Inflammatory macrophage (primary cell): ENCODE data around the gene XRN1.
A peak's percentile ranks its signal among the peaks of the same experiment; 100 is the strongest.
"Not testable (repeated sequence)": the region's sequence is repeated elsewhere in the genome, so short reads cannot be mapped to it uniquely, and the experiment has no call there.

Experiments used
- DNase-seq, 2 donors: peaks; one replicate each; pipeline ENCODE4 v3.0.0-alpha.2; 2020 to 2022
- total RNA-seq, 18 experiments: gene quantifications; one replicate each; lab custom pipeline; 2026; ENCODE audit warnings: mixed read lengths in 6 of 18, inconsistent platforms in 2 of 18; lab: John Stamatoyannopoulos, UW

XRN1 gene, protein sequence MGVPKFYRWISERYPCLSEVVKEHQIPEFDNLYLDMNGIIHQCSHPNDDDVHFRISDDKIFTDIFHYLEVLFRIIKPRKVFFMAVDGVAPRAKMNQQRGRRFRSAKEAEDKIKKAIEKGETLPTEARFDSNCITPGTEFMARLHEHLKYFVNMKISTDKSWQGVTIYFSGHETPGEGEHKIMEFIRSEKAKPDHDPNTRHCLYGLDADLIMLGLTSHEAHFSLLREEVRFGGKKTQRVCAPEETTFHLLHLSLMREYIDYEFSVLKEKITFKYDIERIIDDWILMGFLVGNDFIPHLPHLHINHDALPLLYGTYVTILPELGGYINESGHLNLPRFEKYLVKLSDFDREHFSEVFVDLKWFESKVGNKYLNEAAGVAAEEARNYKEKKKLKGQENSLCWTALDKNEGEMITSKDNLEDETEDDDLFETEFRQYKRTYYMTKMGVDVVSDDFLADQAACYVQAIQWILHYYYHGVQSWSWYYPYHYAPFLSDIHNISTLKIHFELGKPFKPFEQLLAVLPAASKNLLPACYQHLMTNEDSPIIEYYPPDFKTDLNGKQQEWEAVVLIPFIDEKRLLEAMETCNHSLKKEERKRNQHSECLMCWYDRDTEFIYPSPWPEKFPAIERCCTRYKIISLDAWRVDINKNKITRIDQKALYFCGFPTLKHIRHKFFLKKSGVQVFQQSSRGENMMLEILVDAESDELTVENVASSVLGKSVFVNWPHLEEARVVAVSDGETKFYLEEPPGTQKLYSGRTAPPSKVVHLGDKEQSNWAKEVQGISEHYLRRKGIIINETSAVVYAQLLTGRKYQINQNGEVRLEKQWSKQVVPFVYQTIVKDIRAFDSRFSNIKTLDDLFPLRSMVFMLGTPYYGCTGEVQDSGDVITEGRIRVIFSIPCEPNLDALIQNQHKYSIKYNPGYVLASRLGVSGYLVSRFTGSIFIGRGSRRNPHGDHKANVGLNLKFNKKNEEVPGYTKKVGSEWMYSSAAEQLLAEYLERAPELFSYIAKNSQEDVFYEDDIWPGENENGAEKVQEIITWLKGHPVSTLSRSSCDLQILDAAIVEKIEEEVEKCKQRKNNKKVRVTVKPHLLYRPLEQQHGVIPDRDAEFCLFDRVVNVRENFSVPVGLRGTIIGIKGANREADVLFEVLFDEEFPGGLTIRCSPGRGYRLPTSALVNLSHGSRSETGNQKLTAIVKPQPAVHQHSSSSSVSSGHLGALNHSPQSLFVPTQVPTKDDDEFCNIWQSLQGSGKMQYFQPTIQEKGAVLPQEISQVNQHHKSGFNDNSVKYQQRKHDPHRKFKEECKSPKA (N-terminal part only)
- total RNA-seq = 52.1 to 587 (median 103) reads per million in 18 experiments

DNA sequence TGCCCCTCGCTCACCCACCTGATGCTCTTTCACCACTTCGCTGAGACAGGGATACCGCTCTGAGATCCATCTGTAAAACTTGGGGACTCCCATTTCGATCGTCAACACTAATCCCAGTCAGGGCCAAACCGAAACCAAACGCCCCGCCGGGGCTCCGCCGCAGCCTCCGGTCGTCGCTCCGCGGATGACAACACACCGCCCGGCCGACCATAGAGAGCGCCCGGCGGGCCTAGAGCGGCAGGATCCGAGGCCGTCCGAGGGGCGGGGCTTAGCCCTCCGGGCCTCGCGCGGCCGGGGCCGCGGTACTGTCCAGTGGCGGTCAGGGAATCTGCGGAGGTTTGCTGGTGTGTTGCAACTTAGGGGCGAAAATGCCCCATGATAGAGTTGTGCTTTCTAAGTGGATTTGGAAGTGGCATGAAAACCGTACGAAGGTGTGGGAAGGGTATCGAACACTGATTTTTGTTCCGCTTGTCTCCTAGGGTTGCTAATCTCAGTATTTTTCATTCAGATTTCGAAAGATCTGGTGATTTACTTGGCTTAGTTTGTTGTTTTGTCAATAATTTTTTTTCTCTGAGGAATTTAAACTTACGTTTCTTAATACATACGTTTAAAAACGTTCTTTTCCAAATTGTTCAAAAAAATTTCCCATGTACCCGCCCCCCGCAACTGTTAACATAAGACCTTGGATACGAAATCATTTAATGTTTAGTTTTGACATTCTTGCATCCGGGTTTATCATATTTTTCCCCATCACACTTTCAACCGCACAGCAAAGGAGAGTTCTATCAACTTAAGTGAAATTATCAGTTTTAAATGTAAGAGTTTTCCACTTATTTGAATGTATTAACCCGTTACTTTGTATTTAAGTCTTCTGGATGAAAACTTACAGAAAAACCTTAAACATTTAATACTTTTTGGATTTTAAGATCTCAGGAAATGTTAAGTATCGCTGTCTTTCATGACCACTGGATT, at the start of gene XRN1:
Gene XRN1 (minus strand): TSS at position 186 of the 972 bp plus-strand sequence. CDS start 93 bp downstream, at position 93.
- DNase-seq = peak; percentile 97

DNA sequence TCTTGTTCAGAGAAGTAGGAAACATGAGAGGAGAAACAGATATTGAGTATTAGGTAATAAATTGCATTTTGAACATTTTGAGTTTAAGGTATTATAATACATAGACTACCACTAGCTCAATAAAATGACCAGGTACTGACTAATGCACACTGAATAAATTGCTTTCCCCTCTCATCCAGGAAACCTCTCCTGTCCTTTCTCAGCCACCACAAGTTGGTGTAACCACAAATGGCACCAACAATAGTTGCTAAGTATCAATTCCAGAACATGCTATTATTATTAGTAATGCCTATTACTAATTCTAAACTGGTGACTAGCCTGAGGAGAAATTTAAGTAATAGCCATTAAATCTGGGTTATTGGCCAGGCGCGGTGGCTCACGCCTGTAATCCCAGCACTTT, 47.3 kb upstream of the XRN1 start:
- DNase-seq = no peak

DNA sequence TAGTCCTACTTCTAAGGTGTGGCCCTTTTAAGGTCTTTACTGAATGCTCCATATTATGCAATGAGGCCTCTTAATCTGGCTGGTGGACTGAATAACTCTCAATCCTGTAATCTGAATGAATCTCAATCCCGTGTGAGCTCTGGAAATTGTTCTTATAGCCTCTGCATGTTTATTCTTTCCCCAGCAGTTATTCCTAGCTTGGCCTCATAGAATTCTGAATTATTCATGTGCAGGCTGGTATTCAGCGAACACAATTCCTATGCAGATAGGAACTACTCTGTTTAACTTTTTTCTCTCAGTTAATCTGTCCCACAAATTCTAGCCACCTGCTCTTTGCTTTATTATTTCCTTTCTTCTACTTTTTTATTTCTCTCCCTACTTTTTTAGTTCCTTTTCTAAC, 44.3 kb upstream of the XRN1 start:
- no peak for DNase-seq

DNA sequence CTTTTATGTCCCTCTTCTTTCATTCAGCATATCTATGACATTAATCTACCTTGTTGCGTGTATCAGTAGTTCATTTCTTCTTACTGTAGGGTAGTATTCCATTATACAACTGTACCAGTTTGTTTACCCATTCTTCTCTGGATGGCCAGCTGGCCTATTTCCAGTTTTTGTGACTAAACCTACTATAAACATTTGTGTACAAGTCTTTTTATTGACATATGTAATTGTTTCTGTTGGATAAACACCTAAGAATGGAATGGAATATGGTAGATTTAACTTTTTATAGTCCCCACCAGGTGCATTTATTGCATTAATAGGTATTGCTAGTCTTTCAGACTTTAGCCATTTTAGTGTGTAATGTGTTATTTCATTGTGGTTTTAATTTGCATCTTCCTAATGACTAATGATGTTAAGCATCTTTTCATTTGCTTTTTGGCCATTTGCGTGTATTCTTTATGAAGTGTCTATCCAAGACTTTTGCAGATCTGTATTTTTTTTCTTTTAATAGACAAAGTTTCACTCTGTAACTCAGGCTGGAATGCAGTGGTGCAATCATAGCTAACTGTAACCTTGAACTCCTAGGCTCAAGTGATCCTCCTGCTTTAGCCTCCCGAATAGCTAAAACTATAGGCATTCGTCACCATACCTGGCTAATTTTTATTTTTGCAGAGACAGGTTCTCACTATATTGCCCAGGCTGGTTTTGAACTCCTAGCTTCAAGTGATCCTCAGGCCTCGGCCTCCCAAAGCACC, 41.9 kb upstream of the XRN1 start:
- no peak for DNase-seq

DNA sequence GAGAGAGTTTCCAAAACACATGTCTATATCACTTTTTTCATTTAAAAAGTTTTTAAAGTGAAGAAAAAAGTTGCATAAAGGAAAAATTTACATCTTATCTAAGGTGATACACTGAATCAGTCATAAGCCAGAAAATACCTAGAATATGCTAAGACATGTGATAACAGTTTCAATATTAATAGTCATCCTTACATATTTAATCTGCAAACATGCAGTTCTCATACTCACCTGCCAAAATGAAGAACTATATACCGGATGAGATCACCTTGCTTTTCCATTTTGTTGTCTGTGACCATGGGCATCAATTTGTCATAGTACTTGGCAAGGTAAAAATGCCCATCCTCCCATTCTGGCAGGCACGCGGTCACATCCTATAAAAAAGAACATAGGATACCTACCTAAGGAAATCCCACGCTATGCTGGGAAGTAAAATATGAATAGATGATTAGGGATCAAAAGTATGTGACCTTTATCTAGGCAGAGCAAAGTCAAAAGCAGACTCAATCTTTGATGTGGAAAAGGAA, 37.1 kb upstream of the XRN1 start:
- DNase-seq = no peak

DNA sequence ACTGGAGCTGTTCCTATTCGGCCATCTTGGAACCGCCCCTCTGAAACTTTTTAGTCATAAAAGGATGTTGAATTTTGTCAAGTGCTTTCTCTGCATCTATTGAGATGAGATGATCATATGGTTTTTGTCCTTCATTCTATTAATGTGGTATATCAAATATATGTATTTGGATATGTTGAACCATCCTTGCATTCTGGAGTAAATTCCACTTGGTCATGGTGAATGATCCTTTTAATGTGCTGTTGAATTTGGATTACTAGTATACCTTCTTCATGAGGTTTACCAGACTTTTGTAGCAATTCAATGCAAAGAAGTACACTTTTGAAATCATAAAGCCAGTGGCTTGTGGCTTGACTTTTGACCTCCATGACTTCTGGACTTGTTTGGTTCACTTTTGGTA, 33.4 kb upstream of the XRN1 start:
- no peak for DNase-seq

DNA sequence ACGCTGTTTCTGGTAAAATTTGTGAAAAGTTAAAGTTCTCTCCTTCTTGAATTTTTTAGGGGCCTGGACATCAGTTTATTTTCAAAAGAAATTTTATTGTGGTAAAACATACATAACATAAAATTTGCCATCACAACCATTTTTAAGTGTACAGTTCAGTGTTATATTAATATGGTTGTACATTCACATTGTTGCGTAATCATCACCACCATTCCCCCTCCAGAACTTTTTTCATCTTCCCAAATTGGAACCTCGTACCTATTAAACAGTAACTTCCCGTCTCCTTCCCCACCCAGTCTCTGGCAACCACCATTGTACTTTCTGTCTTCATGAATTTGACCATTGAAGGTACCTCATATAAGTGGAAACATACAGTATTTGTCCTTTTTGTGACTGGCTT, 23.0 kb upstream of the XRN1 start:
- no peak for DNase-seq

DNA sequence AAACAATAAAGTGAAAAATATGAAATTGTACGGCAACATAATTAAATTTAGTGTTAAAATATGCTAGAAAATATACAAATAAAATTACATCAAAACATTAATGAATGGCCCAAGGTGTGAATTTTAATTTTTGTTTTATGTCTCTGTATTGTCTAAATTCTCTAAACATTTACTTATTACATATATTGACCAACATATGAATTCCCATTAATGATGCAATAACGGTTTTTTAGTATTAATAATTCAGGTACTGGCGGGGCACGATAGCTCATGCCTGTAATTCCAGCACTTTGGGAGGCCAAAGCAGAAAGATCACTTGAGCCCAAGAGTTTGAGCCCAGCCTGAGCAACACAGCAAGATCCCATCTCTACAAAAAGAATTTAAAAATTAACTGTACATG, 20.6 kb upstream of the XRN1 start:
- no peak for DNase-seq

DNA sequence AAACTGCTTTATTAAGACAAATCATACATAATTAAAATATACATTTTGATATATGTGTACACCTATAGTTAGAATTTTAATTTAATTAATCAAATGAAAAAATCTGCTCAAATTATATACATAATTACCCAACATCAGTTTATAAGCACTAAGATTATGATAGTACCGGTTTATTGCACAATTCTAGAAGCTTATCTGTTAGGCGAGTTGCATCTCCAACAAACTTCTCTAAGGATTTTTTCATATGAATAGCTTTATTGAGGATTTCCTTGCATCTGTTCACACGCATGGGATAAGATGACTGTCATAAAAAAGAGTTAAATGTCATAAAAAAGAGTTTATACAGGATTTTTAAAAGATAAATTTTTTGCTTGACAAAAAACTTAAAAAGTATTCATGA, 19.9 kb upstream of the XRN1 start:
- no peak for DNase-seq

DNA sequence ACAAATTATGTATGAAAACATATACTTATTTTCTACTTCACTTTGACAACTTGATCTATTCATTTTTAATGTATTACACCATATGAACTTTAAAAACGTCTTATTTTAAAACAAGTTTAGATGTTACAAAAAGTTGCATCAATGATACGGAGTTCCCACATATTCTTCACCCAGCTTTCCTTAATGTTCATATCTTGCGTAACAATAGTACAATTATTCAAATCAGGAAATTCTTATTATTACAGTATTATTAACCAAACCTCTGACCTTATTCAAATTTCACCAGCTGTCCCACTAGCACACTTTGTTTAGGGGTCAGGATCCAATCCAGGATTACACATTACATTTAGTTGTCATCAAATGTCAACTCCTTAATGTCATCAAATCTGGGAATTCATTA, 12.9 kb upstream of the XRN1 start:
- no peak for DNase-seq

DNA sequence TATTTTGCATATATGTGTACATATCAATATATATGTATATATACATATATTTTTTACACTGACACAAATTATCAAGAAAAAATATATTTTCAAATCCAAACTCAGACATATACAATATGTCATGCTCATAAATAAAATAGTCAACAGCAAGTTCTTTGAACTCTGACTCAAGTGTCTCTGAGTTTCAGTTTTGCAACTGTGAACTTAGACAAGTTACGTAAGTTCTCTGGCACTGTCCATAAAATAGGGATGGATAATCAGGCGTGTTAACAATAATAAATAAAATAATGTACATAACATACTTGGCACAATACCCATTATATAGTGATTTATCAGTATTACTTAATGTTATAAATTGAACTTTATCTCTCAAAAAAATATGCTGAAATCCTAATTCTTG, 12.1 kb upstream of the XRN1 start:
- no peak for DNase-seq

DNA sequence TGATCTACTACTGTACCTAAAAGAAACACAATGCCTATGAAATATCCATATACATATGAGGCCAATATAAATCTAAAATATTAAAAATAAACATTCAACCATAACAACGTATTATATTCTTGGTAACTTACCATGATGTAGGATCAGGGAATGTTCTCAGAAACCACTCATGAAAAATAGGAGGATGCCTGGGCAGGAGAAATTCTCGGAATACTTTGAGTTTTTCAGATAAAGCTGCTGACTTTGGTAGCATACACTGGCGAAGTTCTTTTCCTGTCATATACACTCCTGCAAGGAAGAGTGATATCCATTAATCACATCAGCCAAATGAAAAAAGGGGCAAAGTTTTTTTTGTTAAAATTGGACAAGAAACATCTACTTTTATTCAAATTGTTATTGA, 11.3 kb upstream of the XRN1 start:
- DNase-seq = no peak

DNA sequence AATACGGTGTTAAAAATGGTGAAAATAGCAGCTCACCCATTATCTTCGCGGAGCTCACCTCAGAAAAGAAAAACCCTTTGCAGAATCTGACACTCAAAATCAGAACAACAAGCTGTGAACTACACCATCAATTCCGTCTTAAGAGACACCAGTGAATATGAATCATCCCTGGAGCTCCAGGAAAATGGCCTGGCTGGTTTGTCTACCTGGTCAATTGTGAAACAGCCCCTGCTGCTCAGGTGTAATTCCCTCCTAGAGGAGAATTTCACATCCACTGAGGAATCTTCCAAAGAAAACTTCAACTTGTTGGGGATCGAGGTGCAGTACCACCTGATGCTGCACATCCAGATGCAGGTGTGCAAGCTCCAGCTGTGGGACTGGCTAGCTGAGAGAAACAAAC, 3.0 kb upstream of the XRN1 start:
- no peak for DNase-seq

DNA sequence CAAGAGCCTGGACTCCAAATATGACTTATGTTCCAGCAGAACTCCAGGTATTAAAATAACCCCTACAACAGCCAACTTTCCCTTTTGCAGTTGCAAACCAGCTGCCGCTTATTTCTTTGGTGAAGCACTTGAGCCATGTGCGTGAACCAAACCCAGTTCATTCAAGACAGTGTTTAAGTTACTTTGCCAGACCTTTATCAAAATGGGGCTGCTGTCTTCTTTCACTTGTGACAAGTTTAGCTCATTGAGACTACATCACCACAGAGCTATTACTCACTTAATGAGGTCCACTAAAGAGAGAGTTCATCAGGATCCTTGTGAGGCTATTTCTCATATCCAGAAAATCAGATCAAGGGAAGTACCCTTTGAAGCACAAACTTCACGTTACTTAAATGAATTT, 2.4 kb upstream of the XRN1 start:
- DNase-seq = no peak

DNA sequence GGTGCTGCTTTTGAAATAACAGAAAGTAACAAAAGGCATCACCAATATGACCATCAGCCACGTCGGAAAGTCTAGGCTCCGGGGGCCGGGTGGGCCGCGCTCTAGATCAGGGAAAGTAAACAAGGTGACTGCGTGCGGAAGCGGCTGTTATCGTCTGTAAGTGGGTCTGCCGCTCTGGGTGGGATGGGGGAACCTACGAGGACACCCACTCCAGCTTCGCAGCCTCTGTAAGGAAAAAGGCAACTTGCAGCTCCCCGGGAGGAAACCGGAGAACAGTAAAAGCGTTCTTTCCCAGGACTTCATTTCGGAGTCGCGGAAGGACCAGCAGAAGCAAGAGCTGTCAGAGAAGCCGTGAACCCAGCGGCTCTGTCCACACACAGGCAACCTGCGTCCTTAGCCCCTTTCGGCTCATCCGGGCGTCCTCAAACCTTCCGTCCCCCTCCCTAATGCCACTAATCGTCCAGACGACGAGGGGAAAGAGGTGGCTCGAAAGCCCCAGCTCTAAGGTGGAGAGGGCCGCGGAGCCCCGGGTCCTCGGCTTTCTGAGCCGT, 461 bp downstream of the XRN1 start:
- DNase-seq = peak; percentile 24 to 38

DNA sequence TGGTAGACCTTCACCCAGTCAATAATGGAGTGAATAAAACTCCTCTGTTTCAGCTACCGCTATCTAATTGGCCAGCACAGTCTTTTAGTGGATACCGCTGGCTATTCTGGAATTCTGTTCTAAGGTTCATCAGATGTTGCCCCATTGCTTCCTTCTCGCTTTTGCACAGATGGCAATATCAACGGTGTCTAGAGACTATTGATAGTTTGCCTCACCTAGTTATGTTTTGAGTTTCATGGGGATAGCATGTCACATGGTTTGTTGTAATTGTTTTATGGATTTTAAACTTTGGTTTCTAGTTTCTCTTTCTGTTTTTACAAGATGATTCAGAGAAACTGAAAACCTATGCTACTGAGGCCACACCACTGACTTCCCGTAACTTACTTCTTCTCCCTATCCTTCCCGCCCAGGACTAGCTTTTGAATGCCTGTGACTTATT, 2.0 kb downstream of the XRN1 start:
- peak; percentile 19 to 34 for DNase-seq

DNA sequence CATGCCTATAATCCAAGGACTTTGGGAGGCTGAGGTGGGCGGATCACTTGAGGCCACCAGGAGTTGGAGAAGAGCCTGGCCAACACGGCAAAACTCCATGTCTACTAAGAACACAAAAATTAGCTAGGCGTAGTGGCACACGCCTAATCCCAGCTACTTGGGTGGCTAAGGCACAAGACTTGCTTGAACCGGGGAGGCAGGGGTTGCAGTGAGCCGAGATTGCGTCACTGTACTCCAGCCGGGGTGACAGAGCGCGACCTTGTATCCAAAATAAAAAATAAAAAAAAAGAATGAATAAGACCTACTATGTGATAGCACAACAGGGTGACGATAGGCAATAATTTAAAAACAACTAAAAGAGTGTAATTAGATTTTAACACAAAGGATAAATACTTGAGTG, 3.5 kb downstream of the XRN1 start:
- DNase-seq = no peak

DNA sequence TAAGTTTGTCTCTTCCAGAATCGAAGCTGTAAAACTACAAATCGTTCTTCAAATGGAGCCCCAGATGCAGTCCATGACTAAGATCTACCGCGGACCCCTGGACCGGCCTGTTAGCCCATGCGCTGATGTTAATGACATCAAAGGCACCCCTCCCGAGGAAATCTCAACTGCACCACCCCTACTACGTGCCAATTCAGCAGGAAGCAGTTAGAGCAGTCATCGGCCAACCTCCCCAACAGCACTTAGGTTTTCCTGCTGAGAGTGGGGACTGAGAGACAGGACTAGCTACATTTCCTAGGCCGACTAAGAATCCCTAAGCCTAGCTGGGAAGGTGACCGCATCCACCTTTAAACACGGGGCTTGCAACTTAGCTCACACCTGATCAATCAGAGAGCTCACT, 4.8 kb downstream of the XRN1 start:
- not testable (repeated sequence) for DNase-seq

DNA sequence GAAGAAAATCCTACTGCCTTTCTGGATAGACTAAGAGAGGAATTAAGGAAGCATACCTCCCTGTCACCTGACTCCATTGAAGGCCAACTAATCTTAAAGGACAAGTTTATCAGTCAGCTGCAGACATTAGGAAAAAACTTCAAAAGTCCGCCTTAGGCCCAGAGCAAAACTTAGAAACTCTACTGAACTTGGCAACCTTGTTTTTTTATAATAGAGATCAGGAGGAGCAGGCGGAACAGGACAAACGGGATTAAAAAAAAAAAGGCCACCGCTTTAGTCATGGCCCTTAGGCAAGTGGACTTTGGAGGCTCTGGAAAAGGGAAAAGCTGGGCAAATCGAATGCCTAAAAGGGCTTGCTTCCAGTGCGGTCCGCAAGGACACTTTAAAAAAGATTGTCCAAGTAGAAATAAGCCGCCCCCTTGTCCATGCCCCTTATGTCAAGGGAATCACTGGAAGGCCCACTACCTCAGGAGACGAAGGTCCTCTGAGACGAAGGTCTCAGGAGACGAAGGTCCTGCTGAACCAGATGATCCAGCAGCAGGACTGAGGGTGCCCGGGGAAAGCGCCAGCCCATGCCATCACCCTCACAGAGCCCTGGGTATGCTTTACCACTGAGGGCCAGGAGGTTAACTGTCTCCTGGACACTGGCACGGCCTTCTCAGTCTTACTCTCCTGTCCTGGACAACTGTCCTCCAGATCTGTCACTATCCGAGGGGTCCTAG, 8.2 kb downstream of the XRN1 start:
- DNase-seq = not testable (repeated sequence)
